Lower leg skin (tissue), 4 donors: Measurements from ENCODE around the gene NLRP9. TPM values are rescaled to one million over a fixed set of nuclear protein-coding genes. Genes with fewer than 3 reads are reported as not detected.
"Not testable (repeated sequence)": the region's sequence is repeated elsewhere in the genome, so short reads cannot be mapped to it uniquely, and the experiment has no call there.

Experiments used
- DNase-seq, 2 donors: peaks; one replicate each; pipeline ENCODE4 v3.0.0-alpha.2; 2019; ENCODE audit warnings: low spot score in 2 of 2
- H3K4me3 ChIP-seq: fragments of 200-600 bp; sonication (generic); 2 replicates; pipeline ENCODE4 v1.5.1; 2017; ENCODE audit warnings: mild to moderate bottlenecking, low read depth; ENCODE audit not compliant: poor library complexity, severe bottlenecking
- POLR2A ChIP-seq, 2 donors: fragments of 450-650 bp; IDR thresholded peaks; one replicate each; pipeline ENCODE4 v1.6.1; 2016 to 2017; ENCODE audit warnings: antibody characterized with exemption in 2 of 2, mild to moderate bottlenecking in 1 of 2, moderate library complexity in 1 of 2
- WGBS, 2 donors: methylation state at CpG; one replicate each; pipeline ENCODE4 v1.1.5; 2018; 5-methylcytosine and 5-hydroxymethylcytosine counted together
- intact Hi-C: fragments of 100-400 bp; cut with DNase I; formaldehyde crosslinking; loops from one replicate; pipeline ENCODE4 v1.15.0; 2023; ENCODE audit warnings: low total_unique reads
- total RNA-seq, 4 donors: library from RNA; depleted of rRNA; stranded (reverse); fragments of >200 nt; gene quantifications; one replicate each; pipeline ENCODE4 v1.1.0, GENCODE V29; 2016
- TF ChIP-seq, protein P1 (sequence below), 3 donors: fragments of 450-650 bp; IDR thresholded peaks; one replicate each; pipeline ENCODE4 v1.5.1; 2016; ENCODE audit warnings: antibody characterized with exemption in 3 of 3, mild to moderate bottlenecking in 3 of 3, moderate library complexity in 2 of 3

The NLRP9 gene
- total RNA-seq, 4 donors from 2014 or later = not detected

DNA sequence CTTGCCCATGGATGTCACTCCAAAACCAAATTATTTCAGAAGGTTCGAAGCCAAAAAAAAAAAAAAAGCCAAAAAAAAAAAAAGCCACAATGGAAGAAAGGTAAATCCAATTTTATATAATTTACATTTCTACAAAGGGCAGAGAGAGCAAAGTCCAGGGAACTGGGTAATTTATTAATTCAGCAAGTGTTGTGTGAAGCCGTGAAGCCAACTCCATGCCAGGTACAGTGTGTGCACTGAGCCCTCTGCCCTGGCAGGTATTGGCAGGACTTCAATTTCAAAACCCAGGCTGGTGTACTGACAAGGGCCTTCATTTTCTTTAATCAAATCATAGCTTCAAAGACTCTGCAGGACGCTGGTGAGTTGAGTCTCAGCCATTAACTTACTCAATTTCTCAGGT is 15.2 kb upstream of the NLRP9 start:
- WGBS, 2 donors = 62 to 70% methylated on average over 3 of the region's 3 CpGs
- intact Hi-C loops = no loop called here
- H3K4me3 ChIP-seq = no peak overlapping the region
- no peak for TF ChIP-seq POLR2A (IDR thresholded peaks at IDR 0.05)
- TF ChIP-seq, protein P1, sequence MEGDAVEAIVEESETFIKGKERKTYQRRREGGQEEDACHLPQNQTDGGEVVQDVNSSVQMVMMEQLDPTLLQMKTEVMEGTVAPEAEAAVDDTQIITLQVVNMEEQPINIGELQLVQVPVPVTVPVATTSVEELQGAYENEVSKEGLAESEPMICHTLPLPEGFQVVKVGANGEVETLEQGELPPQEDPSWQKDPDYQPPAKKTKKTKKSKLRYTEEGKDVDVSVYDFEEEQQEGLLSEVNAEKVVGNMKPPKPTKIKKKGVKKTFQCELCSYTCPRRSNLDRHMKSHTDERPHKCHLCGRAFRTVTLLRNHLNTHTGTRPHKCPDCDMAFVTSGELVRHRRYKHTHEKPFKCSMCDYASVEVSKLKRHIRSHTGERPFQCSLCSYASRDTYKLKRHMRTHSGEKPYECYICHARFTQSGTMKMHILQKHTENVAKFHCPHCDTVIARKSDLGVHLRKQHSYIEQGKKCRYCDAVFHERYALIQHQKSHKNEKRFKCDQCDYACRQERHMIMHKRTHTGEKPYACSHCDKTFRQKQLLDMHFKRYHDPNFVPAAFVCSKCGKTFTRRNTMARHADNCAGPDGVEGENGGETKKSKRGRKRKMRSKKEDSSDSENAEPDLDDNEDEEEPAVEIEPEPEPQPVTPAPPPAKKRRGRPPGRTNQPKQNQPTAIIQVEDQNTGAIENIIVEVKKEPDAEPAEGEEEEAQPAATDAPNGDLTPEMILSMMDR (IDR thresholded peaks at IDR 0.05) = no peak
- no peak for DNase-seq

DNA sequence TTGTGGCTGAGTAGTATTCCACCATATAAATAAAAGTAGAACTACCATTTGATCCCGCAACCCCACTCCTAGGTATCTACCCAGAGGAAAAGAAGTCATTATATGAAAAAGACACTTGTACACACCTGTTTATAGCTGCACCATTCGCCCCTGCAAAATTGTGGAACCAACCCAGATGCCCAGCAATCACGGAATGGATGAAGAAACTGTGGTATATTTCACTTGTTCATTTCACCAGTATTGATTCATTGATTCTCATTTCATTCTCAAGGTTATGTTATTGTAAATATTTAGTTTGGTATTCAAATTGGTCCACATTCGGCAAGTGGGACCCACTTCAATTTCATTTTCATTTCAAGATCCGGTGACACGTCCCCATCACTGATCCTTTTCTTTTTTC is 12.5 kb upstream of the NLRP9 start:
- H3K4me3 ChIP-seq = no peak overlapping the region
- TF ChIP-seq POLR2A (IDR thresholded peaks at IDR 0.05) = no peak
- TF ChIP-seq, protein P1 (IDR thresholded peaks at IDR 0.05) = no peak
- DNase-seq = no peak
- intact Hi-C loops = no loop called here
- 82 to 89% methylated on average over 6 of the region's 6 CpGs for WGBS, 2 donors

DNA sequence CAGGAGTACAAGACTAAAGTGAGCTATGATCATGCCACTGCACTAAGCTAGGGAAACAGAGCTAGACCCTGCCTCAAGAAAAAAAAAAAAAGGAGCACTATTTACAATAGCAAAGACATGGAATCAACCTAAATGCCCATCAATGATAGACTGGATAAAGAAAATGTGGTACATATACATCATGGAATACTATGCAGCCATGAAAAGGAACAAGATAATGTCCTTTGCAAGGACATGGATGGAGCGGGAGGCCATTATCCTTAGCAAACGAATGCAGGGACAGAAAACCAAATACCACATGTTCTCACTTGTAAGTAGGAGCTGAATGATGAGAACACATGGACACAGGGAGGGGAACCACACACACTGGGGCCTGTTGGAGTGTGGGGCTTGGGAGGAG is 7.8 kb downstream of the NLRP9 start:
- H3K4me3 ChIP-seq, DNase-seq, intact Hi-C loops: not testable (repeated sequence)
- 78 to 80% methylated on average over 2 of the region's 2 CpGs for WGBS, 2 donors

DNA sequence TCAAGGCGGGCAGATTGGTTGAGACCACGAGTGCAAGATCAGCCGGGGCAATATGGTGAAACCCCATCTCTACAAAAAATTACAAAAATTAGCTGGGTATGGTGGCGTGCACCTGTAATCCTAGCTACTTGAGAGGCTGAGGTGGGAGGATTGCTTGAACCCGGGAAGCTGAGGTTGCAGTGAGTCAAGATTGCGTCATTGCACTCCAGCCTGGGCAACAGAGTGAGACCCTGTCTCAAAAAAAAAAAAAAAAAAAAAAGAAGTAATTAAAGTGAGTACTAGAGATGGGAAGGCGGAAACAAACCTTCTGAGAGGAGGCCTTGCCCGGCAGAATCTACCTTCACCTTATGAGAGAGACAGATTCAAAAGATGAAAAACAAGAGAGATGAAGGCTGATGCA is 14.7 kb downstream of the NLRP9 start:
- TF ChIP-seq, protein P1 (IDR thresholded peaks at IDR 0.05) = no peak
- TF ChIP-seq POLR2A (IDR thresholded peaks at IDR 0.05) = no peak
- H3K4me3 ChIP-seq = no peak overlapping the region
- DNase-seq = no peak
- 82 to 88% methylated on average over 8 of the region's 8 CpGs for WGBS, 2 donors
- intact Hi-C loops = no loop called here

DNA sequence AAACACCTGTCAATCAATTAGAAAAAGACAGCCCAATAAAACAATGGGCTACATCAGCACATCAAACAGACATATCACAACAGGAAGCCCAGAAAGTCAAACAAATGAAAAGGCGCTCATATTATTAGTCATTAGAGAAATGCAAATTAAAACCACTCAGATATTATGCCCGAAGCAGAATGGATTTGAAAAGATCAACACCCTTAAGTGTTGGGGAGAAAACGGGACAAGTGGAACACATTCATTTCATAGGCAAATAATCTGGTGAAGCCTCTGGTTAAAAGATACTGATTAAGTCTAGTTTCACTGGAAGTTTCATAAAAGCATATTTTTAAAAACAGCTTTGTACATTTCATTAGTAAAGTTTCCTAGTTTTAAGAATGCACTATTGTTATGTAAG is 17.4 kb downstream of the NLRP9 start:
- WGBS, 2 donors = 80 to 86% methylated on average over 3 of the region's 3 CpGs
- intact Hi-C loops = no loop called here
- no peak overlapping the region for H3K4me3 ChIP-seq
- no peak for TF ChIP-seq POLR2A (IDR thresholded peaks at IDR 0.05)
- TF ChIP-seq, protein P1 (IDR thresholded peaks at IDR 0.05) = no peak
- DNase-seq = no peak

DNA sequence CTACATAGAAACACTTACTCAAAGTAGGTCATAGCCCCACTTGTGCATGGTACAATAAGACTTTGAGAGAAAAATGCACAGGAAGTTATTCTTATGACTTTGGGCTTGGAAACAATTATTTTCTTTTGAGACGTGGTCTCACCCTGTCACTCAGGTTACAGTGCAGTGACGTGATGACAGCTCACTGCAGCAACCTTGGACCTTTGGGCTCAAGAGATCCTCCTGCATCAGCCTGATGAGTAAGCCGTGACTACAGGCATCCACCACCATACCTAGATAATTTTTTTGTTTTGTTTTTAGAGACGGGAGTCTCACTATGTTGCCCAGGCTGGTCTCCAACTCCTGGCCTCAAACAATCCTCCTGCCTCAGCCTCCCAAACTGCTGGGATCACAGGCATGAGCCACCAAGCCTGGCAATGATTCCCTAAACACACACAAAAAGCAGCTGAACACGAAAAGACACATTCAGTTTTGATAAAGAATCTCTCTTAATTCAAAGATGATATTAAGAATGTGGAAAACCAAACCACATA is 17.9 kb downstream of the NLRP9 start:
- H3K4me3 ChIP-seq = no peak overlapping the region
- 67 to 70% methylated on average over 5 of the region's 5 CpGs for WGBS, 2 donors
- no peak for DNase-seq
- TF ChIP-seq, protein P1 (IDR thresholded peaks at IDR 0.05) = no peak
- TF ChIP-seq POLR2A (IDR thresholded peaks at IDR 0.05) = no peak
- intact Hi-C loops = no loop called here

DNA sequence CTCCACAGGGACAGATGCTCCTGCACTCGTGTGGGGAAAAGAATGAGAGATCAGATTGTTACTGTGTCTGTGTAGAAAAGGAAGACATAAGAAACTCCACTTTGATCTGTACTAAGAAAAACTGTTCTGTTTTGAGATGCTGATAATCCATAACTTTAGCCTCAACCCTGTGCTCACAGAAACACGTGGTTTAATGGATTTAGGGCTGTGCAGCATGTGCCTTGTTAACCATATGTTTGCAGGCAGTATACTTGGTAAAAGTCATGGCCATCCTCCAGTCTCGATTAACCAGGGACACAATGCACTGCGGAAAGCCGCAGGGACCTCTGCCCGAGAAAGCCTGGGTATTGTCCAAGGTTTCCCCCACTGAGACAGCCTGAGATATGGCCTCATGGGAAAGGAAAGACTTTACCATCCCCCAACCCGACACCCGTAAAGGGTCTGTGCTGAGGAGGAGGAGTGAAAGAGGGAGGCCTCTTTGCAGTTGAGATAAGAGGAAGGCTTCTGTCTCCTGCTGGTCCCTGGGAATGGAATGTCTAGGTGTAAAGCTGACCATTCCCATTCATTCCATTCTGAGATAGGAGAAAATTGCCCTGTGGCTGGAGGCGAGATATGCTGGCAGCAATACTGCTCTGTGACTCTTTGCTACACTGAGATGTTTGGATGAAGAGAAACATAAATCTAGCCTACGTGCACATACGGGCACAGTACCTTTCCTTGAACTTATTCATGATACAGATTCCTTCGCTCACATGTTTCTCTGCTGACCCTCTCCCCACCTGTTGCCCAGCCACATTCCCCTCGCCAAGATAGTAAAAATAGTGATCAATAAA is 20.1 kb downstream of the NLRP9 start:
- WGBS, 2 donors = 42 to 44% methylated on average over 13 of the region's 13 CpGs
- not testable (repeated sequence) for H3K4me3 ChIP-seq
- intact Hi-C loops = loop anchor here (5.0 kb wide), 1 partner anchor 691 kb away; no protein-coding TSS in a partner anchor
- peak in 1 of 2 donors; percentile 70 for DNase-seq
